ENCODE measurements around the gene TMEM238L.

DNA sequence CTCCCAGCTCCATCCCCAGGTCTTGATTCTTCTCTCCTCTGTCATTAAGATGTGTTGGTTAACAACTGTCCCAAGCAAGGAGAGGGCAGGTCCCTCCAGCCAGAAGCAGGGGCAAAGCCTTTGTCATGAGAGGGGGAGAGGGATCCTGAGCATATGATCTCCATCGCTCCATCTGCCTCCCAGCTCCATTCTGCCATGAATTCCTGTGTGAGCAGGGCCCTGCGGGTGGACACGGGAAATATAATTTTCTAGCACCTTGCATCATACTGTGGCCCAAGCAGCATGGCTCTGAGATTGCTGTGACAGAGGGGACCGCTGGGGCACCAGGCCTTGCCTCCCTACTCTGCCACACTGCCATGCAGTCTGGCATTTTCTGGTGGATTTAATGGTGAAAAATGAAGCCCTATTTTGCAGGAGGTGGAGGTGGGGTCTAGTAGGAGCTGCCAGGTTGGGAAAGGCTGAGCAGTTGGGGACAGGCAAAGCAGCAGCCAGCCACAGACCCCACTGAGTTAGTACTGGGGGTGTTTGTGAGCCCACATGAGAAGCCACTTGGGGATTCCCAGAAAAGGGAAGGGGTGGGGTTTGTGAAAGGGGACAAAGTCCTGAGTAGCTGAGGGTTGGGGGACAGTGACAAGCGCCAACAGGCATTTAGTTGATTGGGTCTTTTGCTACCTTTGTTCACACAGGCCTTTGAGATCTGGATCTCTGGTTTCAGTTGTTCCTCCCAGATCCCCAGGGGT, 16.4 kb downstream of the TMEM238L start:
- TF ChIP-seq, protein P1, sequence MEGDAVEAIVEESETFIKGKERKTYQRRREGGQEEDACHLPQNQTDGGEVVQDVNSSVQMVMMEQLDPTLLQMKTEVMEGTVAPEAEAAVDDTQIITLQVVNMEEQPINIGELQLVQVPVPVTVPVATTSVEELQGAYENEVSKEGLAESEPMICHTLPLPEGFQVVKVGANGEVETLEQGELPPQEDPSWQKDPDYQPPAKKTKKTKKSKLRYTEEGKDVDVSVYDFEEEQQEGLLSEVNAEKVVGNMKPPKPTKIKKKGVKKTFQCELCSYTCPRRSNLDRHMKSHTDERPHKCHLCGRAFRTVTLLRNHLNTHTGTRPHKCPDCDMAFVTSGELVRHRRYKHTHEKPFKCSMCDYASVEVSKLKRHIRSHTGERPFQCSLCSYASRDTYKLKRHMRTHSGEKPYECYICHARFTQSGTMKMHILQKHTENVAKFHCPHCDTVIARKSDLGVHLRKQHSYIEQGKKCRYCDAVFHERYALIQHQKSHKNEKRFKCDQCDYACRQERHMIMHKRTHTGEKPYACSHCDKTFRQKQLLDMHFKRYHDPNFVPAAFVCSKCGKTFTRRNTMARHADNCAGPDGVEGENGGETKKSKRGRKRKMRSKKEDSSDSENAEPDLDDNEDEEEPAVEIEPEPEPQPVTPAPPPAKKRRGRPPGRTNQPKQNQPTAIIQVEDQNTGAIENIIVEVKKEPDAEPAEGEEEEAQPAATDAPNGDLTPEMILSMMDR (IDR thresholded peaks at IDR 0.05) = no peak
- TF ChIP-seq POLR2A (IDR thresholded peaks at IDR 0.05) = no peak
